Smooth muscle cell (in vitro differentiated cells): ENCODE measurements around the gene TXNDC11. TPM values are rescaled to one million over a fixed set of nuclear protein-coding genes. Genes with fewer than 3 reads are reported as not detected.

Experiments used
- DNase-seq: peaks from one replicate; lab custom pipeline; 2025; ENCODE audit not compliant: unreplicated experiment; lab: John Stamatoyannopoulos, UW
- H2AFZ ChIP-seq: fragments of 200-600 bp; sonication (generic); 2 replicates; pipeline ENCODE4 v1.6.0; 2016; ENCODE audit warnings: antibody characterized with exemption, low read depth, mild to moderate bottlenecking
- H3F3A ChIP-seq: fragments of 200-600 bp; sonication (generic); 2 replicates; pipeline ENCODE4 v1.6.0; 2017; ENCODE audit warnings: antibody characterized with exemption, low read depth
- H3K27ac ChIP-seq: fragments of 200-600 bp; sonication (generic); 2 replicates; pipeline ENCODE4 v1.5.1; 2016; ENCODE audit warnings: low read depth, mild to moderate bottlenecking
- H3K27me3 ChIP-seq: fragments of 200-600 bp; sonication (generic); 2 replicates; pipeline ENCODE4 v1.6.1; 2016; ENCODE audit warnings: low read depth, mild to moderate bottlenecking
- H3K36me3 ChIP-seq: fragments of 200-600 bp; sonication (generic); 2 replicates; pipeline ENCODE4 v1.5.1; 2016; ENCODE audit warnings: low read depth
- H3K4me1 ChIP-seq: fragments of 200-600 bp; sonication (generic); 2 replicates; pipeline ENCODE4 v1.5.1; 2016; ENCODE audit warnings: low read depth
- H3K4me2 ChIP-seq: fragments of 200-600 bp; sonication (generic); 2 replicates; pipeline ENCODE4 v1.6.0; 2016; ENCODE audit warnings: mild to moderate bottlenecking
- H3K4me3 ChIP-seq: fragments of 200-600 bp; sonication (generic); 2 replicates; pipeline ENCODE4 v1.5.1; 2016; ENCODE audit warnings: mild to moderate bottlenecking
- H3K79me2 ChIP-seq: fragments of 200-600 bp; sonication (generic); 2 replicates; pipeline ENCODE4 v1.6.0; 2016; ENCODE audit warnings: low read depth, mild to moderate bottlenecking
- H3K9ac ChIP-seq: fragments of 200-600 bp; sonication (generic); 2 replicates; pipeline ENCODE4 v1.6.0; 2016; ENCODE audit warnings: low read depth
- H3K9me3 ChIP-seq: fragments of 200-600 bp; sonication (generic); replicated peaks from 2 replicates; pipeline ENCODE4 v1.5.1; 2016; ENCODE audit warnings: low read depth
- H4K20me1 ChIP-seq: fragments of 200-600 bp; sonication (generic); 2 replicates; pipeline ENCODE4 v1.6.0; 2016; ENCODE audit warnings: low read depth
- WGBS: methylation state at CpG from one replicate; pipeline ENCODE4 v1.1.7; 2016; ENCODE audit warnings: low lambda C conversion rate; 5-methylcytosine and 5-hydroxymethylcytosine counted together
- polyA plus RNA-seq: library from polyadenylated mRNA; unstranded; fragments of >200 nt; fragmentation: Nextera tagmentation; extraction: Ambion mirVana; gene quantifications from 2 replicates; pipeline ENCODE4 v1.2.1, GENCODE V29; 2016
- total RNA-seq: library from RNA; depleted of rRNA; stranded (reverse); fragments of >200 nt; gene quantifications from 2 replicates; pipeline ENCODE4 v1.2.3, GENCODE V29; 2014
- TF ChIP-seq, protein P1 (sequence below): fragments of 200-600 bp; sonication (generic); IDR thresholded peaks from 2 replicates; pipeline ENCODE4 v1.5.1; 2017; ENCODE audit warnings: borderline replicate concordance, mild to moderate bottlenecking, antibody characterized with exemption; ENCODE audit not compliant: insufficient read depth, poor library complexity, severe bottlenecking

Gene TXNDC11
- total and polyA plus RNA-seq, 2 experiments from 2014 or later = 27.3 to 30.8 TPM

DNA sequence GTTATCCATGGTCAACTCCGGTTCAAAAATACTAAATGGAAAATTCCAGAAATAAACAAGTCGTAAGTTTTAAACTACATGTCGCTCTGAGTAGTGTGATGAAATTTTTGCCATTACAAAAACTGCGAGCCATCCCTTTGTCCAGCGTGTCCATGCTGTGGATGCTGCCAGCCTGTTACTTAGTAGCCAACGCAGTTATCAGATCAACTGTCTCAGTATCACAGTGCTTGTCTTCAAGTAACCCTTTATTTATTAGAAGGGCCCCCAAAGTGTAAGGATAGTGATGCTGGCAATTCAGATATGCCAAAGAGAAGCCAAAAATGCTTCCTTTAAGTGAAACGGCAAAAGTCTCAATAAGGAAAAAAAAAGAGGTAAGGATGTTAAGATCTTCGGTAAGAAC, 50.5 kb downstream of the TXNDC11 start:
- Histone ChIP-seq H4K20me1 (peaks cover 81% of the 10 kb centered on the region), H3K9ac (no peak overlapping the region), H2AFZ (no peak overlapping the region), H3K4me3 (no peak overlapping the region), H3K79me2 (peaks cover 3% of the 10 kb centered on the region), H3K27ac (no peak overlapping the region), H3K4me2 (no peak overlapping the region), H3K27me3 (no peaks in the 10 kb centered on the region), H3F3A (no peaks in the 10 kb centered on the region), H3K36me3 (peaks cover 18% of the 10 kb centered on the region), H3K9me3 (no peaks in the 10 kb centered on the region), H3K4me1 (peaks cover 10% of the 10 kb centered on the region)
- WGBS = 97% methylated on average over 8 of the region's 8 CpGs
- TF ChIP-seq, protein P1, sequence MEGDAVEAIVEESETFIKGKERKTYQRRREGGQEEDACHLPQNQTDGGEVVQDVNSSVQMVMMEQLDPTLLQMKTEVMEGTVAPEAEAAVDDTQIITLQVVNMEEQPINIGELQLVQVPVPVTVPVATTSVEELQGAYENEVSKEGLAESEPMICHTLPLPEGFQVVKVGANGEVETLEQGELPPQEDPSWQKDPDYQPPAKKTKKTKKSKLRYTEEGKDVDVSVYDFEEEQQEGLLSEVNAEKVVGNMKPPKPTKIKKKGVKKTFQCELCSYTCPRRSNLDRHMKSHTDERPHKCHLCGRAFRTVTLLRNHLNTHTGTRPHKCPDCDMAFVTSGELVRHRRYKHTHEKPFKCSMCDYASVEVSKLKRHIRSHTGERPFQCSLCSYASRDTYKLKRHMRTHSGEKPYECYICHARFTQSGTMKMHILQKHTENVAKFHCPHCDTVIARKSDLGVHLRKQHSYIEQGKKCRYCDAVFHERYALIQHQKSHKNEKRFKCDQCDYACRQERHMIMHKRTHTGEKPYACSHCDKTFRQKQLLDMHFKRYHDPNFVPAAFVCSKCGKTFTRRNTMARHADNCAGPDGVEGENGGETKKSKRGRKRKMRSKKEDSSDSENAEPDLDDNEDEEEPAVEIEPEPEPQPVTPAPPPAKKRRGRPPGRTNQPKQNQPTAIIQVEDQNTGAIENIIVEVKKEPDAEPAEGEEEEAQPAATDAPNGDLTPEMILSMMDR = no peak
- no peak for DNase-seq

DNA sequence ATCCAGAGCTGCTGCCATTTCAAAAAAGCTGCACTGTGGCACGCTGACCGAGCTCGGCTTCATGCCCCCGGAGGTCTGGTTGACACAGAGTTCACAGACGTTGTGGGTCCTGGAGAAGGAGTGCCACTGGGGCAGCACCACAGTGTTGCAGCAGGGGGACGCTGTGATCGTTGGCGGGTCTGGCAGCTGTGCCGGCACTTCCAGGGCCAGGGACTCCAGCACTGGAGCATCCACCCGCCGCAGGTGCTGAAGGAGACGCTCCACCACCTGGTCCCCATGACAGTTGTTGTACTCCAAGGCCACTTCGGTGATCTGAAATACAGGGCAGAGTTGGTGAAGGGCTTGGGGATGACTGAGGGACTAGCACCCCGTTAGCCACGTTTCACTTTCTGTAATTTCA, 50.9 kb downstream of the TXNDC11 start:
- H3F3A ChIP-seq = no peaks in the 10 kb centered on the region
- H3K27ac ChIP-seq = no peak overlapping the region
- no peaks in the 10 kb centered on the region for H3K9me3 ChIP-seq
- H3K79me2 ChIP-seq = peaks cover 3% of the 10 kb centered on the region
- no peak overlapping the region for H3K4me2 ChIP-seq
- H2AFZ ChIP-seq = no peak overlapping the region
- TF ChIP-seq, protein P1 = no peak
- 97% methylated on average over 15 of the region's 15 CpGs for WGBS
- H3K36me3 ChIP-seq = peaks cover 21% of the 10 kb centered on the region
- H3K9ac ChIP-seq = no peak overlapping the region
- DNase-seq = no peak
- peaks cover 85% of the 10 kb centered on the region for H4K20me1 ChIP-seq
- H3K27me3 ChIP-seq = no peaks in the 10 kb centered on the region
- H3K4me3 ChIP-seq = no peak overlapping the region
- H3K4me1 ChIP-seq = peaks cover 10% of the 10 kb centered on the region

DNA sequence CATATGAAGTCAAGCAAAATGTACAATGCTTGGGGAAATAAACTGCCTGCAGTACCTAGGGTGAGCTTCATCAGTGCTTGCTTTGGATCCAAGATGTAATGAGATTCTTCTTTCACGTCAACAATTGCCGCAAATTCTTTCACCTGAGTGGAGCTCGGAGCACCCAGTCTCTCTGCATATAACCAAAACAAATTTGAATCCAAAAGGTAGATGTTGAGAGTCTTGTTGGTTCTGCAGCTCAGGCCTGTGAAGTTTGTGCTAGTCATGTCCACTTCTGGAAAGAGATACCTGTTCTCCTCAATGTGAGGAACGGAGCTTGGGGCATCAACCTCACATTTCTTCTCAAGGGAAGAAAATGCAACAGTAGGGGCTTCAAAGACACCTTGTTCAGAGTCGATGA, 51.4 kb downstream of the TXNDC11 start:
- no peak for DNase-seq
- no peak overlapping the region for H3K4me3 ChIP-seq
- H3K4me1 ChIP-seq = peaks cover 10% of the 10 kb centered on the region
- H3K9ac ChIP-seq = no peak overlapping the region
- no peak overlapping the region for H3K4me2 ChIP-seq
- H3K36me3 ChIP-seq = peaks cover 24% of the 10 kb centered on the region
- H3F3A ChIP-seq = no peaks in the 10 kb centered on the region
- WGBS = 98% methylated on average over 5 of the region's 5 CpGs
- TF ChIP-seq, protein P1 = no peak
- H4K20me1 ChIP-seq = peaks cover 86% of the 10 kb centered on the region
- no peaks in the 10 kb centered on the region for H3K27me3 ChIP-seq
- no peak overlapping the region for H3K27ac ChIP-seq
- H3K79me2 ChIP-seq = peaks cover 3% of the 10 kb centered on the region
- H3K9me3 ChIP-seq = no peaks in the 10 kb centered on the region
- no peak overlapping the region for H2AFZ ChIP-seq

DNA sequence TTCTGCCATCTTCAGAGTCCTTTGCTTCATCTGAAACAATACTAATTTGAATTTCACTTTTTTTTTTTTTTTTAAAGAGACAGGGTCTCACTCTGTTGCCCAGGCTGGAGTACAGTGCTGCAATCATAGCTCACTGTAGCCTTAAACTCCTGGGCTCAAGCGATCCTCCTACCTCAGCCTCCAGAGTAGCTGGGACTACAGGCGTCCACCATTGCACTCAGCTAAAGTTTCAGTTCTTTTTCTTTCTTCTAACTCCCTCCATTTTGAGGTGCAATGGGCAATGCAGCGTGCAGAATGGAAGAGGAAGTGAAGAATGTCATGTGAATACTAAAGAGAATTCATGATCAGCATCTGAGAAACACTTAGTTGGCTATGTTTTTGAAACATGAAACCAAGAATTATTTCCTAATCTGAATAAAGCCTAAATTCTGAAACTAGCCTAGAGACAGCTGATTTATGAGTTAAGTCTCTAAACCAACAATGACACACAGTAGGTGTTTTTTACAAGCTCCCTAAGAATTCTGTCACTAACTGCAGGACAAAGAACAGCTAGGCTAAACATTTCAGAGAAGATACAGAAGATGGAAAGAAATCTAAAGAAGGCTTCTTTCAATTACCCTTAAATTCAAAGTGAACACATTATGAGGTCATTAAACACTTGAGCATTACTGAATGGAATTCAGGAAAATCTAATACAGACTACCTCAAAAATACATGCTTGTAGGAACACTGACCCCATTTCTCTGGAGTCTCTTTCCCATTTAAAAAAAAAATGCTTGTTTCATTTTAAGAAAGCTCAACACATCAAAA, 53.4 kb downstream of the TXNDC11 start:
- no peak overlapping the region for H3K4me2 ChIP-seq
- no peak for DNase-seq
- H3K36me3 ChIP-seq = peaks cover 24% of the 10 kb centered on the region
- no peak overlapping the region for H3K27ac ChIP-seq
- H3K27me3 ChIP-seq = no peaks in the 10 kb centered on the region
- H3F3A ChIP-seq = peaks cover 3% of the 10 kb centered on the region
- H2AFZ ChIP-seq = no peak overlapping the region
- H3K79me2 ChIP-seq = peaks cover 3% of the 10 kb centered on the region
- 92% methylated on average over 3 of the region's 3 CpGs for WGBS
- TF ChIP-seq, protein P1 = no peak
- H3K4me3 ChIP-seq = no peak overlapping the region
- no peaks in the 10 kb centered on the region for H3K9me3 ChIP-seq
- H3K9ac ChIP-seq = no peak overlapping the region
- peaks cover 88% of the 10 kb centered on the region for H4K20me1 ChIP-seq
- peaks cover 10% of the 10 kb centered on the region for H3K4me1 ChIP-seq
